IMR-90 (cell line): ENCODE measurements around the gene PLA2G2F.
"Not testable (repeated sequence)": the region's sequence is repeated elsewhere in the genome, so short reads cannot be mapped to it uniquely, and the experiment has no call there.

Experiments
- FOS ChIP-seq: fragments of 150-350 bp; IDR thresholded peaks from 2 replicates; pipeline ENCODE4 v1.6.1; 2016; ENCODE audit warnings: low read depth, low read length
- MAFK ChIP-seq: IDR thresholded peaks from 2 replicates; pipeline ENCODE4 v1.6.1; 2012; ENCODE audit warnings: low read depth, low read length, improper control_type of control experiment
- MAZ ChIP-seq: IDR thresholded peaks from 2 replicates; pipeline ENCODE4 v1.6.1; 2012; ENCODE audit warnings: low read depth, mild to moderate bottlenecking, low read length, improper control_type of control experiment, moderate library complexity, borderline replicate concordance
- POLR2A ChIP-seq: IDR thresholded peaks from 2 replicates; pipeline ENCODE4 v1.6.1; 2012; ENCODE audit warnings: mild to moderate bottlenecking, low read depth, low read length
- TF ChIP-seq, protein P1 (sequence below): conservative IDR thresholded peaks from 2 replicates; pipeline ENCODE4 v1.5.1; 2012; ENCODE audit warnings: mild to moderate bottlenecking, low read depth, low read length, improper control_type of control experiment
- TF ChIP-seq, protein P2 (sequence below): fragments of 150-350 bp; IDR thresholded peaks from 2 replicates; pipeline ENCODE4 v1.6.1; 2017; ENCODE audit warnings: mild to moderate bottlenecking, antibody characterized with exemption, low read length, low read depth

DNA sequence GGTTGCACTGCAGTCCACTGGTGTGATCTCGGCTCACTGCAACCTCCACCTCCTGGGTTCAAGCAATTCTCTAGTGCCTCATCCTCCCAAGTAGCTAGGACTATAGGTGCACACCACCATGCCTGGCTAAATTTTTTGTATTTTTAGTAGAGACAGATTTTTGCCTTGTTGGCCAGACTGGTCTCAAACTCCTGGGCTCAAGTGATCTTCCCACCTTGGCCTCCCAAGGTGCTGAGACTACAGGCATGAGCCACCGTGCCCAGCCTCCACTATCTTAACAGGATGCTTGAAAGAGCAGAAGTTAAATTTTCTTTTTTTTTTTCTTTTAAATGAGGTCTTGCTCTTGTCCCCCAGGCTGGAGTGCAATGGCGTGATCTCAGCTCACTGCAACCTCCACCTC lies 8.6 kb upstream of the PLA2G2F start:
- TF ChIP-seq, protein P1, sequence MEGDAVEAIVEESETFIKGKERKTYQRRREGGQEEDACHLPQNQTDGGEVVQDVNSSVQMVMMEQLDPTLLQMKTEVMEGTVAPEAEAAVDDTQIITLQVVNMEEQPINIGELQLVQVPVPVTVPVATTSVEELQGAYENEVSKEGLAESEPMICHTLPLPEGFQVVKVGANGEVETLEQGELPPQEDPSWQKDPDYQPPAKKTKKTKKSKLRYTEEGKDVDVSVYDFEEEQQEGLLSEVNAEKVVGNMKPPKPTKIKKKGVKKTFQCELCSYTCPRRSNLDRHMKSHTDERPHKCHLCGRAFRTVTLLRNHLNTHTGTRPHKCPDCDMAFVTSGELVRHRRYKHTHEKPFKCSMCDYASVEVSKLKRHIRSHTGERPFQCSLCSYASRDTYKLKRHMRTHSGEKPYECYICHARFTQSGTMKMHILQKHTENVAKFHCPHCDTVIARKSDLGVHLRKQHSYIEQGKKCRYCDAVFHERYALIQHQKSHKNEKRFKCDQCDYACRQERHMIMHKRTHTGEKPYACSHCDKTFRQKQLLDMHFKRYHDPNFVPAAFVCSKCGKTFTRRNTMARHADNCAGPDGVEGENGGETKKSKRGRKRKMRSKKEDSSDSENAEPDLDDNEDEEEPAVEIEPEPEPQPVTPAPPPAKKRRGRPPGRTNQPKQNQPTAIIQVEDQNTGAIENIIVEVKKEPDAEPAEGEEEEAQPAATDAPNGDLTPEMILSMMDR = not testable (repeated sequence)
- TF ChIP-seq, protein P2, sequence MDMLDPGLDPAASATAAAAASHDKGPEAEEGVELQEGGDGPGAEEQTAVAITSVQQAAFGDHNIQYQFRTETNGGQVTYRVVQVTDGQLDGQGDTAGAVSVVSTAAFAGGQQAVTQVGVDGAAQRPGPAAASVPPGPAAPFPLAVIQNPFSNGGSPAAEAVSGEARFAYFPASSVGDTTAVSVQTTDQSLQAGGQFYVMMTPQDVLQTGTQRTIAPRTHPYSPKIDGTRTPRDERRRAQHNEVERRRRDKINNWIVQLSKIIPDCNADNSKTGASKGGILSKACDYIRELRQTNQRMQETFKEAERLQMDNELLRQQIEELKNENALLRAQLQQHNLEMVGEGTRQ = not testable (repeated sequence)
- not testable (repeated sequence) for TF ChIP-seq MAFK, POLR2A, FOS, MAZ
